HepG2 (cell line): ENCODE measurements around the gene NUAK1. TPM values are rescaled to one million over a fixed set of nuclear protein-coding genes. Genes with fewer than 3 reads are reported as not detected.

Source experiments
- ATF5 ChIP-seq: sonication (generic); formaldehyde crosslinking; IDR thresholded peaks from 2 replicates; pipeline ENCODE4 v1.4.0; 2020; ENCODE audit warnings: mild to moderate bottlenecking, low read depth, missing genetic modification reagents
- CBFB ChIP-seq: sonication (generic); formaldehyde crosslinking; IDR thresholded peaks from 2 replicates; pipeline ENCODE4 v1.4.0; 2020; ENCODE audit warnings: missing genetic modification reagents
- FOSL2 ChIP-seq: sonication (generic); formaldehyde crosslinking; IDR thresholded peaks from 2 replicates; pipeline ENCODE4 v1.4.0; 2020; ENCODE audit warnings: missing genetic modification reagents
- HNRNPL ChIP-seq: fragments of 200-400 bp; formaldehyde crosslinking; IDR thresholded peaks from 2 replicates; pipeline ENCODE4 v1.6.1; 2017; ENCODE audit warnings: mild to moderate bottlenecking, low read depth, low read length
- NFIB ChIP-seq: sonication (generic); formaldehyde crosslinking; IDR thresholded peaks from 2 replicates; pipeline ENCODE4 v1.9.0; 2021; ENCODE audit warnings: missing genetic modification reagents, mild to moderate bottlenecking, borderline replicate concordance
- SMARCC2 ChIP-seq: fragments of 450-650 bp; IDR thresholded peaks from 2 replicates; pipeline ENCODE4 v1.6.1; 2017; ENCODE audit warnings: antibody characterized with exemption, mild to moderate bottlenecking
- SRSF9 ChIP-seq: fragments of 200-400 bp; formaldehyde crosslinking; IDR thresholded peaks from 2 replicates; pipeline ENCODE4 v1.6.1; 2018; ENCODE audit warnings: borderline replicate concordance, mild to moderate bottlenecking, low read depth, low read length; ENCODE audit not compliant: insufficient read depth, poor library complexity, severe bottlenecking
- ZKSCAN8 ChIP-seq: IDR thresholded peaks from 2 replicates; pipeline ENCODE4 v1.6.1; 2016; ENCODE audit warnings: borderline replicate concordance, missing genetic modification reagents, missing compliant biosample characterization
- ZNF484 ChIP-seq: sonication (generic); formaldehyde crosslinking; IDR thresholded peaks from 2 replicates; pipeline ENCODE4 v1.5.1; 2020; ENCODE audit warnings: mild to moderate bottlenecking, low read depth, missing genetic modification reagents, borderline replicate concordance
- ZNF512 ChIP-seq: sonication (generic); formaldehyde crosslinking; IDR thresholded peaks from 2 replicates; pipeline ENCODE4 v1.4.0; 2020; ENCODE audit warnings: mild to moderate bottlenecking, missing genetic modification reagents
- ZNF567 ChIP-seq: sonication (generic); formaldehyde crosslinking; IDR thresholded peaks from 2 replicates; pipeline ENCODE4 v1.8.1; 2023; ENCODE audit warnings: mild to moderate bottlenecking, missing genetic modification reagents, borderline replicate concordance
- ZNF619 ChIP-seq: sonication (generic); formaldehyde crosslinking; IDR thresholded peaks from 2 replicates; pipeline ENCODE4 v1.4.0; 2020; ENCODE audit warnings: mild to moderate bottlenecking, missing genetic modification reagents
- polyA plus RNA-seq, 8 experiments: library from polyadenylated mRNA; depleted of rRNA in 3 of 8; stranded (reverse) in 7 of 8; unstranded in 1 of 8; fragments of >200 nt; fragmentation: Illumina TruSeq in 4 of 8; extraction: Trizol in 4 of 8; gene quantifications; 2 replicates each; pipeline versions ENCODE4 v1.2.1 to v1.2.3, GENCODE V29; 2011 to 2016; ENCODE audit warnings: low read depth in 4 of 8, missing spikeins in 1 of 8, mixed read lengths in 1 of 8; ENCODE audit not compliant: insufficient read depth in 1 of 8
- total RNA-seq, 5 experiments: library from RNA; depleted of rRNA; stranded (reverse); fragments of >200 nt; fragmentation: Illumina TruSeq; extraction: Trizol; gene quantifications; 2 replicates each; pipeline ENCODE4 v1.2.3, GENCODE V29; 2016; ENCODE audit warnings: low read depth in 1 of 5

NUAK1 gene
- total and polyA plus RNA-seq, 2 of the 13 experiments (the other 11 are each of a cell fraction or from before 2014, with no cell fraction given) = 1.7 to 1.9 TPM

- TF ChIP-seq ZNF484 (no peak), FOSL2 (CRISPR knock-in tag) (peak; percentile 73), HNRNPL (0 out of 2 replicates have a peak, but pooled peaks have one; percentile 57), ZNF567 (CRISPR knock-in tag) (no peak), SMARCC2 (no peak), ZKSCAN8 (CRISPR knock-in tag) (peak; percentile 82; the same call in 1 of the 2 replicates), ZNF619 (CRISPR knock-in tag) (no peak), CBFB (no peak), ATF5 (CRISPR knock-in tag) (no peak), ZNF512 (CRISPR knock-in tag) (no peak), NFIB (CRISPR knock-in tag) (no peak), SRSF9 (no peak)
These were observed 8.2 kb downstream of the NUAK1 start (continued) for GRCh38 chr12:106130474-106131113.
